Heart right ventricle (tissue), 16 donors: ENCODE measurements around the gene PDLIM5. TPM values are rescaled to one million over a fixed set of nuclear protein-coding genes. Genes with fewer than 3 reads are reported as not detected.
"Not testable (repeated sequence)": the region's sequence is repeated elsewhere in the genome, so short reads cannot be mapped to it uniquely, and the experiment has no call there.

ENCODE experiments used
- ATAC-seq, 8 donors: fragments of 200-7000 bp; cut with Tn5 transposase; one replicate each; pipeline ENCODE4 v1.9.1; 2020; ENCODE audit warnings: mild to moderate bottlenecking in 8 of 8, moderate library complexity in 8 of 8, moderate number of reproducible peaks in 1 of 8
- DNase-seq, 2 donors: peaks; one replicate each; pipeline ENCODE4 v3.0.0-alpha.2; 2020
- H3K27ac ChIP-seq, 10 donors: fragments of 200-600 bp; sonication (generic) in 2 of 10; one replicate each; pipeline versions ENCODE4 v1.5.0 to v1.8.0; 2020 to 2022; ENCODE audit warnings: mild to moderate bottlenecking in 3 of 10
- H3K27me3 ChIP-seq, 7 donors: fragments of 200-600 bp; one replicate each; pipeline ENCODE4 v1.8.0; 2021 to 2022; ENCODE audit warnings: mild to moderate bottlenecking in 2 of 7
- H3K36me3 ChIP-seq, 9 donors: fragments of 200-600 bp; sonication (generic) in 1 of 9; one replicate each; pipeline versions ENCODE4 v1.5.0 to v1.8.0; 2020 to 2022; ENCODE audit warnings: mild to moderate bottlenecking in 2 of 9
- H3K4me1 ChIP-seq, 9 donors: fragments of 200-600 bp; sonication (generic) in 1 of 9; one replicate each; pipeline versions ENCODE4 v1.5.0 to v1.8.0; 2020 to 2022; ENCODE audit warnings: mild to moderate bottlenecking in 4 of 9
- H3K4me3 ChIP-seq, 10 donors: fragments of 200-600 bp; sonication (generic) in 2 of 10; one replicate each; pipeline versions ENCODE4 v1.5.0 to v1.8.0; 2020 to 2022; ENCODE audit warnings: mild to moderate bottlenecking in 7 of 10, moderate library complexity in 2 of 10
- H3K9me3 ChIP-seq, 11 donors: fragments of 200-600 bp in 10 of 11; sonication (generic) in 2 of 11; one replicate each; pipeline versions ENCODE4 v1.5.0 to v1.8.0; 2013 to 2022; ENCODE audit warnings: mild to moderate bottlenecking in 2 of 11, control low read depth in 1 of 11, moderate library complexity in 1 of 11
- CTCF ChIP-seq, 9 donors: fragments of 200-600 bp; sonication (generic) in 2 of 9; IDR thresholded peaks; one replicate each; pipeline versions ENCODE4 v1.5.0 to v1.8.0; 2021 to 2022; ENCODE audit warnings: antibody characterized with exemption in 9 of 9, mild to moderate bottlenecking in 5 of 9, moderate library complexity in 1 of 9
- WGBS, 2 donors: extraction: QIAGEN DNeasy Blood & Tissue Kit; methylation state at CpG; one replicate each; pipeline ENCODE4 v1.1.7; 2013; ENCODE audit warnings: inconsistent platforms in 1 of 2; 5-methylcytosine and 5-hydroxymethylcytosine counted together
- intact Hi-C, 10 donors: fragments of 100-400 bp; cut with DNase I; formaldehyde crosslinking; loops; one replicate each; pipeline versions ENCODE4 v1.11.1 to v1.14.2; 2022
- polyA plus RNA-seq, 2 donors: library from polyadenylated mRNA; stranded (reverse); fragments of 200-250 nt; gene quantifications; one replicate each; pipeline ENCODE4 v1.2.3, GENCODE V29; 2013
- total RNA-seq, 10 donors: library from RNA; stranded (reverse); fragmentation: NEBNext Ultra II Directional in 3 of 10; extraction: Animal tissue kit (Norgen Biotek cat#: 25700) in 3 of 10; gene quantifications; one replicate each; pipeline versions ENCODE4 v1.2.1 to v1.2.4, GENCODE V29; 2021 to 2023
- donor health status: Arrhythmogenic right ventricular cardiomyopathy.
- donor health status: ischemic (EF 13 %, LVEDD 7.1; RV severe dilation, severe dysfunction).
- donor health status: healthy with polysubstance abuse.
- donor health status: DM: no; HTN: yes; CAD: no.
- donor health status: DM: no; HTN: no; CAD: no.
- donor health status: ischemic (EF 25% LVEDD 6.9; RV normal size, moderate dysfunction).
- donor health status: ischemic (EF 25% LVEDD 5.7; RV mildly dilated, moderate dysfunction).
- donor health status: healthy.
- donor health status: DM: yes; HTN: yes; CAD: no.
- donor health status: Ischemic cardiomyopathy.
- donor health status: ischemic (EF 35%, LVEDD 5.7; RV mildly dilated, moderate dysfunction).
- donor health status: nonischemic (EF 11% LVEDD 7.7; RV severe dilation, severe dysfunction).
- donor health status: DM: yes; HTN: yes; CAD: no.
- donor health status: PGD.
- donor health status: ischemic (EF 29% LVEDD 5.4; RV normal size, mild dysfunction).
- donor health status: nonischemic (EF 23%, LVEDD 6.1; RV moderate dilation, normal function).

The PDLIM5 gene
- total and polyA plus RNA-seq, 12 donors = 221 to 1,549 (median 1,269) TPM

- Histone ChIP-seq H3K36me3 (peaks cover 0 to 14% (median 0%) of the 10 kb centered on the region in 9 donors), H3K27ac (peak overlapping the region in 9 of 10 donors; percentile 23 to 65 (median 52)), H3K9me3 (peaks cover 0 to 5% (median 0%) of the 10 kb centered on the region in 11 donors), H3K4me1 (peaks cover 8 to 90% (median 64%) of the 10 kb centered on the region in 9 donors), H3K27me3 (no peaks in the 10 kb centered on the region), H3K4me3 (no peak overlapping the region)
- 4 to 7% methylated on average over 1 of the region's 1 CpG for WGBS, 2 donors
- DNase-seq (no peak), ATAC-seq (peak in 4 of 8 donors; percentile 13 to 34 (median 21))
- no peak for TF ChIP-seq CTCF (IDR thresholded peaks at IDR 0.05)
- intact Hi-C loops = loop anchor here in 1 of 10 donors (10.0 kb wide), 2 partner anchors 53 to 103 kb away; partner anchors contain the start of gene PDLIM5
These were observed 56.6 kb downstream of the PDLIM5 start for GRCh38 chr4:94508296-94508695.

DNA sequence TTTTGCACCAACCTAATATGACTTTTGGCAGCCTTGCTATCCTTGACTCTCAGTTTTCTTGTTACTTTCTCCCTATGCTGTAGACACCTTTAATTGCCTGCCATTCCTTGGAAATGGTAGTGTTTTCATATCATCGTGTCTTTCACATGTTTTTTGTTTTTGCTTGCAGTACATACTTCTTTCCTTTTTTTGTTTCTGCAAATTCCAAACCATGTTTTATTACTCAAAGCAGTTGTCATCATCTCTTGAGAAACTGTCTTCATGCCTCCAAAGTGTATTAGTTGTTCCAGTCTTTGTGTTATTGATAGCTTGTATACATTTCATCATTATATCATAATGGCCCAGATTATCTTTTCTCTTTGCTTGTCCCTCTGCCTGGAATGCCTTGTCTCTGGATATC, 57.1 kb downstream of the PDLIM5 start:
- ATAC-seq (no peak), DNase-seq (no peak)
- TF ChIP-seq CTCF (IDR thresholded peaks at IDR 0.05) = no peak
- peaks cover 0 to 5% (median 0%) of the 10 kb centered on the region in 11 donors for H3K9me3 ChIP-seq
- intact Hi-C loops = loop anchor here in 1 of 10 donors (10.0 kb wide), 2 partner anchors 54 to 104 kb away; partner anchors contain the start of gene PDLIM5
- H3K4me1 ChIP-seq = peaks cover 8 to 85% (median 59%) of the 10 kb centered on the region in 9 donors
- WGBS, 2 donors = 28 to 41% methylated on average over 1 of the region's 1 CpG
- peak overlapping the region in 6 of 10 donors; percentile 18 to 65 (median 51) for H3K27ac ChIP-seq
- H3K27me3 ChIP-seq = no peaks in the 10 kb centered on the region
- peaks cover 0 to 14% (median 0%) of the 10 kb centered on the region in 9 donors for H3K36me3 ChIP-seq
- no peak overlapping the region for H3K4me3 ChIP-seq

GRCh38 chr4:94511591-94511990, 59.8 kb downstream of the PDLIM5 start:
- H3K4me1 ChIP-seq = peaks cover 6 to 82% (median 53%) of the 10 kb centered on the region in 9 donors
- peaks cover 0 to 14% (median 0%) of the 10 kb centered on the region in 9 donors for H3K36me3 ChIP-seq
- no peak for DNase-seq
- H3K9me3 ChIP-seq = peaks cover 0 to 5% (median 0%) of the 10 kb centered on the region in 11 donors
- ATAC-seq = no peak
- H3K4me3 ChIP-seq = no peak overlapping the region
- intact Hi-C loops = no loop called here
- 98 to 100% methylated on average over 1 of the region's 1 CpG for WGBS, 2 donors
- no peak for TF ChIP-seq CTCF (IDR thresholded peaks at IDR 0.05)
- no peaks in the 10 kb centered on the region for H3K27me3 ChIP-seq
- no peak overlapping the region for H3K27ac ChIP-seq

GRCh38 chr4:94513532-94513931, 61.8 kb downstream of the PDLIM5 start:
- H3K9me3 ChIP-seq, DNase-seq, ATAC-seq, H3K27me3 ChIP-seq, intact Hi-C loops, H3K4me3 ChIP-seq, H3K27ac ChIP-seq: not testable (repeated sequence)
- H3K36me3 ChIP-seq = peaks cover 0 to 14% (median 0%) of the 10 kb centered on the region in 9 donors
- 79% methylated on average over 2 of the region's 2 CpGs for WGBS, 2 donors
- H3K4me1 ChIP-seq = peaks cover 0 to 82% (median 48%) of the 10 kb centered on the region in 9 donors

DNA sequence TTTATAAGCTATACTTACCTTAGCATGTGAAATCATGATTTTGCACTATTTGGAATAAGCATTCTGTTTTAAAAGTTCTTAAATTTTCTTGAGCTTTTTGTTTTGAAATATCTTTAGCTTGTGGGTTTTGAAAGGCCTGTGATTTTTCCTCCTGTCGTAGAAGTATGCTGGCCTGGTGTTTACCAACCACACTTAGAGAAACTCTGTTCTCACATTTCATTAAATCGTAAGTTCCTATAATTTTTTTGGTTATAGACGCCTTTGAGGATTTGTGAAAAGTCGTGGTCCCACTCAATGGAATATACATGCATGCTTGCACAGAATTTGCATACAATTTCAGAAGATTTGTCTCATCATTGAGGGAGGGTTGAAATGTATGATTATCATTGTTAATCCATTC, 63.6 kb downstream of the PDLIM5 start:
- no peak for TF ChIP-seq CTCF (IDR thresholded peaks at IDR 0.05)
- no peak overlapping the region for H3K4me3 ChIP-seq
- intact Hi-C loops = no loop called here
- peaks cover 0 to 82% (median 49%) of the 10 kb centered on the region in 9 donors for H3K4me1 ChIP-seq
- peaks cover 0 to 6% (median 0%) of the 10 kb centered on the region in 9 donors for H3K36me3 ChIP-seq
- peak overlapping the region in 6 of 10 donors; percentile 19 to 68 (median 50) for H3K27ac ChIP-seq
- DNase-seq (no peak), ATAC-seq (no peak)
- H3K9me3 ChIP-seq = peaks cover 0 to 5% (median 0%) of the 10 kb centered on the region in 11 donors
- no peaks in the 10 kb centered on the region for H3K27me3 ChIP-seq
- WGBS, 2 donors = 63 to 67% methylated on average over 4 of the region's 4 CpGs
